CD8-positive, alpha-beta memory T cell (primary cell): ENCODE results near the gene TPRG1L. TPM values are rescaled to one million over a fixed set of nuclear protein-coding genes. Genes with fewer than 3 reads are reported as not detected.

Experiments used
- CTCF ChIA-PET: fragments of 350-600 bp; sonication (Branson Sonifier 250); formaldehyde crosslinking; loops from one replicate; lab custom pipeline; 2021; ENCODE audit warnings: antibody characterized with exemption; lab: Charles Lee
- POLR2A ChIA-PET: fragments of 350-600 bp; sonication (Branson Sonifier 250); formaldehyde crosslinking; loops from one replicate; lab custom pipeline; 2021; ENCODE audit warnings: antibody characterized with exemption; lab: Charles Lee
- DNase-seq, 5 donors: peaks; one replicate each; pipeline versions ENCODE4 v3.0.0 to v3.0.0-alpha.2; 2020 to 2022; ENCODE audit warnings: mixed read lengths in 1 of 5
- H3K27ac ChIP-seq: one replicate; pipeline ENCODE4 v1.7.0; 2013; ENCODE audit warnings: low read depth, mild to moderate bottlenecking, low read length, moderate library complexity
- H3K27me3 ChIP-seq: 2 replicates; pipeline ENCODE4 v1.7.0; 2013; ENCODE audit warnings: low read length, mild to moderate bottlenecking; ENCODE audit not compliant: insufficient read depth, poor library complexity, severe bottlenecking
- H3K36me3 ChIP-seq: 2 replicates; pipeline ENCODE4 v1.7.0; 2013; ENCODE audit warnings: mild to moderate bottlenecking, low read length, moderate library complexity; ENCODE audit not compliant: insufficient read depth
- H3K4me1 ChIP-seq: 2 replicates; pipeline ENCODE4 v1.7.0; 2013; ENCODE audit warnings: mild to moderate bottlenecking, low read length, moderate library complexity; ENCODE audit not compliant: insufficient read depth
- H3K4me3 ChIP-seq: 2 replicates; pipeline ENCODE4 v1.7.0; 2013; ENCODE audit warnings: mild to moderate bottlenecking, low read length
- H3K9me3 ChIP-seq: 2 replicates; pipeline ENCODE4 v1.7.0; 2013; ENCODE audit warnings: mild to moderate bottlenecking, low read length
- H3K27ac Mint-ChIP-seq, 8 donors: one replicate each; pipeline ENCODE4 v1.8.0; 2020 to 2021; ENCODE audit warnings: mixed read lengths in 8 of 8, mild to moderate bottlenecking in 6 of 8, inconsistent platforms in 3 of 8, moderate library complexity in 3 of 8
- H3K27me3 Mint-ChIP-seq, 2 donors: one replicate each; pipeline ENCODE4 v1.8.0; 2020 to 2021; ENCODE audit warnings: mixed read lengths in 2 of 2, mild to moderate bottlenecking in 1 of 2, moderate library complexity in 1 of 2
- H3K36me3 Mint-ChIP-seq, 3 donors: one replicate each; pipeline ENCODE4 v1.8.0; 2020 to 2021; ENCODE audit warnings: mixed read lengths in 3 of 3, inconsistent platforms in 1 of 3, mild to moderate bottlenecking in 1 of 3
- H3K4me1 Mint-ChIP-seq, 3 donors: one replicate each; pipeline ENCODE4 v1.8.0; 2020 to 2021; ENCODE audit warnings: mixed read lengths in 3 of 3, inconsistent platforms in 1 of 3, mild to moderate bottlenecking in 1 of 3
- H3K4me3 Mint-ChIP-seq, 7 donors: one replicate each; pipeline ENCODE4 v1.8.0; 2020 to 2021; ENCODE audit warnings: mixed read lengths in 7 of 7, mild to moderate bottlenecking in 6 of 7, moderate library complexity in 4 of 7, inconsistent platforms in 2 of 7
- H3K9me3 Mint-ChIP-seq, 5 donors: one replicate each; pipeline ENCODE4 v1.8.0; 2020 to 2022; ENCODE audit warnings: mixed read lengths in 5 of 5, mild to moderate bottlenecking in 3 of 5, moderate library complexity in 2 of 5, inconsistent platforms in 1 of 5
- polyA plus RNA-seq: library from polyadenylated mRNA; unstranded; fragments of 300-500 nt; fragmentation: Illumina TruSeq; gene quantifications from one replicate; pipeline ENCODE4 v1.2.3, GENCODE V29; 2021
- total RNA-seq, 2 experiments: library from RNA; stranded (reverse); gene quantifications; one replicate each; pipeline ENCODE4 v1.2.3, GENCODE V29; 2021

TPRG1L gene
- total and polyA plus RNA-seq, 3 experiments from 2014 or later = 18.9 to 47.7 (median 21.1) TPM

DNA sequence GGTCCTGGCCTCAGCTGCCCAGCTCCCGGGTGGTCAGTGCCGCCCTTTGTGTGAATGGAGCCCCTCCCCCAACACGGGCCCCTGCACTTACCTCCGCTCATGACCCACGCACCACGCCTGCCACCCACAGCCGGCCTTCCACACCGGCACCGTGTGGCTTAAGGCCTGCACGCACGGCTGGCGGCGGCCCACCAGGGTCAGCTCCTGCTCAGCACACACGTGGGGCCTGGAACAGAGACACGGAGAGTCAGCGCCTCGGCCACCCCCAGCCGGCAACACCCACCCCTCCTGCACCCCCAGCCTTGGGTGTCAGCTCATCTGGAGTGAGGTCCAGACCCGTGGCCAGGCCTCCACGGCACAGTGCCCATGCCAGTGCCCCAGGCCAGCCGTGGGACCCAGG, 22.4 kb upstream of the TPRG1L start:
- H3K36me3 Mint-ChIP-seq = no peaks in the 10 kb centered on the region
- no peak for DNase-seq
- no peaks in the 10 kb centered on the region for H3K27me3 Mint-ChIP-seq
- Histone ChIP-seq H3K36me3 (no peaks in the 10 kb centered on the region), H3K4me3 (no peak overlapping the region), H3K4me1 (peaks cover 19% of the 10 kb centered on the region), H3K9me3 (no peaks in the 10 kb centered on the region), H3K27me3 (no peaks in the 10 kb centered on the region), H3K27ac (no peak overlapping the region)
- CTCF ChIA-PET = interaction anchor here (1.5 kb wide), 1 partner anchor 17 kb away, joined by 3 read pairs; no protein-coding TSS in a partner anchor
- peaks cover 11 to 18% (median 11%) of the 10 kb centered on the region in 3 donors for H3K4me1 Mint-ChIP-seq
- no peak overlapping the region for H3K4me3 Mint-ChIP-seq
- POLR2A ChIA-PET = no interaction called here
- H3K27ac Mint-ChIP-seq = no peak overlapping the region
- no peaks in the 10 kb centered on the region for H3K9me3 Mint-ChIP-seq

DNA sequence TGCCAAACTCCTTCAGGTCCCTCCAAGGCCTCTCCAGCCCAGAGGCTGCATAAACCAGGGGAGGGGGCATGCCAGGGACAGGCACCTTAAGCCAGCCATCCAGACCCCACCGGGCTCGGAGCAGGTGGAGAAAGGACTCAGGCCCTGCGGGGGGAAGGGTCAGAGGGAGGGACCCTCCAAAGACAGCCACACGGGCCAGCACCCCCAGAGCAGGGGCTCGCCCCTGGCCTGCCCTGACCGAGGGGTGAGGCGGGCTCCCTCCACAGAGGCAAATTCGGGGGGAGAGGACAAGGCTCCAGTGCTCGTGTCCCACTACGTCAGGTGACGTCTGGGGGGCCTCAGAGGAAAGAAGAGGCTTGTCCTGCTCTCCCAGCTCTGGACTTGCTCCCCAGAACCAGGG, 21.7 kb upstream of the TPRG1L start:
- Histone ChIP-seq H3K9me3 (no peaks in the 10 kb centered on the region), H3K27me3 (no peaks in the 10 kb centered on the region), H3K36me3 (no peaks in the 10 kb centered on the region), H3K4me3 (no peak overlapping the region), H3K4me1 (peaks cover 11% of the 10 kb centered on the region), H3K27ac (no peak overlapping the region)
- Mint-ChIP-seq H3K27ac (no peak overlapping the region), H3K9me3 (no peaks in the 10 kb centered on the region), H3K36me3 (no peaks in the 10 kb centered on the region), H3K27me3 (peaks cover 0 to 1% of the 10 kb centered on the region in 2 donors), H3K4me3 (no peak overlapping the region), H3K4me1 (peaks cover 3 to 10% (median 5%) of the 10 kb centered on the region in 3 donors)
- DNase-seq = no peak
- ChIA-PET POLR2A (no interaction called here), CTCF (no interaction called here)

DNA sequence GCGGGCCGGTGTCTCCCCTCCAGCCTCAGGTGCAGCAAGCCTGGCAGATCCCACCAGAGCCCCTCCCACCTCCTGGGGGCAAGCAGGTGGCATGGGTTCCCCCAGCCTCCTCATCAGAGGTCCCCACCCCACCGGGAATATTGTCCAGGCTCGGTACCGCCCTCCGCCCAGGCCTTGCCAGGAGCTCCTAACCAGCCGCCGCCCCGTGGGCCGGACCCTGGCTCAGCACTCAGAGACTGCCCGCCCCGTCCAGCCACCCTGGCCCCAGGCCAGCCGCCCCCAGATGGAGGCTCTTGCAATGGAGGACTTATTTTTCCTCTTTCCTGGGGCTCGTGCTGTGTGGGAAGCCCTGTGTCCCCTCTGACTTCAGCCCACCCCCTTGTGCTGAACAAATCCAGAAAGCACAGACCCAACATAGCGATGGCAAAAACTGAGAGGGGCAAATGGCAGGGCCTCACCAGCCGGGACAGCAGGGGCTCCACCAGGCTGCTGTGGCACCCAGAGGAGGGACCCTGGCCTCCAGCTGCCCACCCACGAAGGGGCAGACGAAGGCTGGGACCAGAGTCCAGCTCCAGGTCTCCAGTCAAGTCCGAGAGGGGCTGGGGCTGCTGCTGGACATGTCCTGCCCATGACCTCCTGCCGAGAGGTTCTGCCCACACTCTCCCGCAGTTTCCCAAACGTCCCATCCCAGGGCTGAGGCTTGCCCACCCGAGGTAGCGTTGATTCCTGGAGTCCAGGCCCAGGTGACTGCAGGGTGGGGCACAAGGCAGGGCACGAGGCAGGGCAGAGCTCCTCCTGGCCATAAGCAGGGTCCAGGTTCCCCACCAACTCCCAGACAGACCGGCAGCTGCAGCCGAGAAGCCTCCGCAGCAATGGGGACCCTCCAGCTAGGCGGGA, 21.0 kb upstream of the TPRG1L start:
- no peaks in the 10 kb centered on the region for H3K9me3 Mint-ChIP-seq
- no peaks in the 10 kb centered on the region for H3K36me3 ChIP-seq
- DNase-seq = no peak
- ChIA-PET POLR2A (no interaction called here), CTCF (no interaction called here)
- no peaks in the 10 kb centered on the region for H3K36me3 Mint-ChIP-seq
- H3K4me1 Mint-ChIP-seq = peaks cover 0 to 5% (median 3%) of the 10 kb centered on the region in 3 donors
- peaks cover 4% of the 10 kb centered on the region for H3K4me1 ChIP-seq
- no peak overlapping the region for H3K27ac ChIP-seq
- no peaks in the 10 kb centered on the region for H3K9me3 ChIP-seq
- peaks cover under 1 to 1% of the 10 kb centered on the region in 2 donors for H3K27me3 Mint-ChIP-seq
- H3K27me3 ChIP-seq = no peaks in the 10 kb centered on the region
- no peak overlapping the region for H3K4me3 ChIP-seq
- no peak overlapping the region for H3K27ac Mint-ChIP-seq
- H3K4me3 Mint-ChIP-seq = no peak overlapping the region

DNA sequence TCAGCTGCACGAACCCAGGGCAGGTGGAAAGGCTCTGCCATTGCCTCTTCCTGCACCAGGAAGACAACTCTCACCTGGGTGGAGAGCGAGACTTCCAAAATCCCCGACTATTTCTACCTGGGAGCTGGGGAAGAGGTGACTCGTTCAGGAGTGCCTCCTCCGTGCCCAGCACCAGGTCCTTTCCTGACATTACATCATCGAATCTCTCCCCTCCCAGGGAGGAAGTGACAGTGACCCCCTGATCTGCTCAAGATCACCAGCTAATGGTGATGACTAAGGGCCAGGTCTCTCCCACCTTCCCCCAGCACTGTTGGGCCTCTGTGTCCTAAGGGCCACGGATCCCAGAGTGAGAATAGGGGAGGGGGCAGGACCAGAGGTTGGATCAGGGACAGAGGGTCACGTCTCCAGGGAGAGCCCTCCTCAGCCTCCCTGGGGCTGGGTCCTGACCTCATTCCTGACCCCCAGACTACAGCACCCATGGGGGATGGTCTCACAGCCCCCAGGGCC, 20.3 kb upstream of the TPRG1L start:
- no peaks in the 10 kb centered on the region for H3K4me1 Mint-ChIP-seq
- DNase-seq = no peak
- no peaks in the 10 kb centered on the region for H3K9me3 Mint-ChIP-seq
- no peak overlapping the region for H3K4me3 Mint-ChIP-seq
- Histone ChIP-seq H3K9me3 (no peaks in the 10 kb centered on the region), H3K4me3 (no peak overlapping the region), H3K4me1 (no peaks in the 10 kb centered on the region), H3K27me3 (no peaks in the 10 kb centered on the region), H3K27ac (no peak overlapping the region), H3K36me3 (no peaks in the 10 kb centered on the region)
- no peaks in the 10 kb centered on the region for H3K36me3 Mint-ChIP-seq
- H3K27me3 Mint-ChIP-seq = peaks cover 1 to 7% of the 10 kb centered on the region in 2 donors
- ChIA-PET POLR2A (no interaction called here), CTCF (no interaction called here)
- no peak overlapping the region for H3K27ac Mint-ChIP-seq

DNA sequence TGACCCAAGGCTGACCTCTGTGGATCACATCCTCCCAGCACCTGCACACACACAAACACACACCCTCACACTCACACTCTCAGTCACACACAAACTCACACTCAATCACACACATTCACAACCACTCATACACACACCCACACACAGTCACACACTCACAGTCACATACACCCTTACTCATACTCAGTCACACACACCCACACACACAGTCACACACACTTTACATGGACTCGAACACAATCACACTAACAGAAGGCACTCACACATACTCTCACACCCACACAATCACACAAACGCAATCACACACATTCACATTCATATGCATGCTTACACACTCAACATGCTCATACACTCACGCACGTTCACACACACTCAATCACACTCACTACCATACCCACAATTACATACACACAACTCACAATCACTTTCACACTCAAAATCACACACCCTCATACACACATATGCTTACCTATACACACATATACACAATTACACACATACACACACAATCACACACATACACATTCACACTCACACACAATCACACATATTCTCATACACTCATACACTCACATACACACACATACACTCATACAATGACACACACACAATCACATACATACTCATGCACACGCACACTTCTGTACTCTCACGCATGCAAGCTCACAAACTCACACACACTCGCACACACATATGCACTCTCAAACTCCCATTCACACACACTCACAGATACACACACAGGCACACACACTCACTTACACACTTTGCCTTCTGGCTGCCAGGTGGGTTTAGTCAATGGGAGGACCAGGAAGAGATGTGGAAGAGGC, 19.6 kb upstream of the TPRG1L start:
- no peaks in the 10 kb centered on the region for H3K9me3 Mint-ChIP-seq
- Histone ChIP-seq H3K9me3 (no peaks in the 10 kb centered on the region), H3K4me3 (no peak overlapping the region), H3K4me1 (no peaks in the 10 kb centered on the region), H3K36me3 (no peaks in the 10 kb centered on the region), H3K27ac (no peak overlapping the region), H3K27me3 (peaks cover 5% of the 10 kb centered on the region)
- DNase-seq = no peak
- no peak overlapping the region for H3K4me3 Mint-ChIP-seq
- H3K27me3 Mint-ChIP-seq = peaks cover 1 to 7% of the 10 kb centered on the region in 2 donors
- POLR2A ChIA-PET = no interaction called here
- CTCF ChIA-PET = no interaction called here
- no peaks in the 10 kb centered on the region for H3K4me1 Mint-ChIP-seq
- no peaks in the 10 kb centered on the region for H3K36me3 Mint-ChIP-seq
- H3K27ac Mint-ChIP-seq = no peak overlapping the region

DNA sequence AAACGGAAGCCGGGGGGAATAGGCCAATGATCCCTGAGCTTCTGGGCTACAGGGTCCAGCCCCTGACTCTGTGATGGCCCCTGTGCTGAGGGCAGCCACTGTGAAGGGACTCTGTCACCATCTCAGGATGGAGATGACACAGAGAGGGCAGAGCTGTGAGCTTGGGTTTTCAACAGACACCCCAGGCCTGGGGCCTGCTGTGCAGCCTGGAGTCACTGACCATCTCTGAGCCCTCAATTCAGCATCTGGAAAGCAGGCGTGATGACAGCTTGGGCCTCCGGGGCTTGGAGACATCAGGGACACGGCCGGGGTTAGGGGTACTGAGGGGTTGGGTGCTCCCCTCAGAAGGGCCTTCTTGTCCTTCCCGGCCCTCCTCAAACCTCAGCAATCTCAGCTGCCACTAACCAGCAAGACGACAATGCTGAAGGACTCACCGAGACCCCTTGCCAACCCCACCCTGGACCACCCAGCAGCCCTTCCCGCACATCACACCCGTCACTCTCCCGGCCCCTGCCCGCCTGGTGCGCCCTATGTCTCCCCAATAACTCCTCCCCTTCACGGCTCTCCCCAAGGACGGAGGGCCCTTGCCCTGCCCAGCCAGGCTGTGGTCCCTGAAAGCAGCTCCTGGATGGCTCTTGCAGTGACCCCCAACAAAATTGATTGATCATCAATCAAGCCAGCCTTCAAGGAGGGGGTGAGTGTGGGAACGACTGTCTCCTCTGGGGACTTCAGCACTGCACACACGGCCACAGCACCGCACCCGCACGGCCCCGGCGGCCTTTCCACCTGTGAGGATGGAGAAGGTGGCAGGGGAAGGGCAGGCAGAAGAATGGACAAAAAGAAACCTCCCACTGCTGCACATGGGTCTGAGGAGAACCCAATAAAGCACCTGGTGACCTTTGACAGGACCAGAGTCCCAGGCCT, 17.8 kb upstream of the TPRG1L start:
- peaks cover 0 to 11% (median 4%) of the 10 kb centered on the region in 3 donors for H3K4me1 Mint-ChIP-seq
- H3K9me3 Mint-ChIP-seq = peaks cover 0 to 2% (median 0%) of the 10 kb centered on the region in 5 donors
- Histone ChIP-seq H3K27ac (no peak overlapping the region), H3K27me3 (peaks cover 8% of the 10 kb centered on the region), H3K4me3 (no peak overlapping the region), H3K36me3 (no peaks in the 10 kb centered on the region), H3K4me1 (peaks cover 8% of the 10 kb centered on the region), H3K9me3 (no peaks in the 10 kb centered on the region)
- DNase-seq = no peak
- ChIA-PET POLR2A (no interaction called here), CTCF (no interaction called here)
- no peak overlapping the region for H3K4me3 Mint-ChIP-seq
- no peaks in the 10 kb centered on the region for H3K36me3 Mint-ChIP-seq
- H3K27me3 Mint-ChIP-seq = peaks cover 5 to 16% of the 10 kb centered on the region in 2 donors
- H3K27ac Mint-ChIP-seq = no peak overlapping the region

DNA sequence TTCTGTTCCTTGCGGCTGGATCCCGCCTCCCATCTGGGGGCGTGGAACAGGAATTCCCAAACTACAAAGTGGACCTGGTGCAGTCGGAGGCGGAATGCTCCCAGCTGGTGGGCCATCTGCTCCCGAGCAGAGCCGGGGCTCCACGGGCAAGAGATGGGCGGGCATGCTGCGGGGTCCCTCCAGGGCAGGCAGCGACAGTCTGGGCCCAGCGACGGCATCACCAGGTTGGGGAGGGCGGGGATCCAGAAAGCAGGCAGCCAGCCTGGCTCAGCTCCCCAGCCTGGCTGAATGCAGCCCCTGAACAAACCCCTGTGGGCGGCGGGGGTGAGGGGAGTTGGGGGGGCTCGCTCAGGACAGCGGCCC, 17.1 kb upstream of the TPRG1L start:
- POLR2A ChIA-PET = no interaction called here
- no peak overlapping the region for H3K4me3 Mint-ChIP-seq
- DNase-seq = no peak
- no peak overlapping the region for H3K4me3 ChIP-seq
- H3K27ac ChIP-seq = no peak overlapping the region
- no peaks in the 10 kb centered on the region for H3K36me3 Mint-ChIP-seq
- H3K4me1 ChIP-seq = peaks cover 8% of the 10 kb centered on the region
- H3K9me3 ChIP-seq = no peaks in the 10 kb centered on the region
- H3K9me3 Mint-ChIP-seq = peaks cover 0 to 2% (median 0%) of the 10 kb centered on the region in 5 donors
- H3K27me3 ChIP-seq = peaks cover 8% of the 10 kb centered on the region
- CTCF ChIA-PET = interaction anchor here (1.0 kb wide), 1 partner anchor 117 kb away, joined by 3 read pairs; no protein-coding TSS in a partner anchor
- H3K27me3 Mint-ChIP-seq = peaks cover 5 to 19% of the 10 kb centered on the region in 2 donors
- no peaks in the 10 kb centered on the region for H3K36me3 ChIP-seq
- peaks cover 0 to 13% (median 4%) of the 10 kb centered on the region in 3 donors for H3K4me1 Mint-ChIP-seq
- no peak overlapping the region for H3K27ac Mint-ChIP-seq
